HG02970 (cell line): ENCODE measurements around the gene ATP13A1.
"Not testable (repeated sequence)": the region's sequence is repeated elsewhere in the genome, so short reads cannot be mapped to it uniquely, and the experiment has no call there.

Experiments
- ATAC-seq: cut with Tn5 transposase; IDR thresholded peaks from one replicate; pipeline ENCODE4 v1.9.1; 2021; ENCODE audit warnings: mild to moderate bottlenecking, moderate library complexity, moderate number of reproducible peaks; ENCODE audit not compliant: unreplicated experiment, low FRiP score

The ATP13A1 gene

GRCh38 chr19:19665420-19665948, 2.0 kb upstream of the ATP13A1 start:
- ATAC-seq, result not testable (repeated sequence)

- ATAC-seq, result no peak
Observed at GRCh38 chr19:19662871-19663255, 613 bp downstream of the ATP13A1 start.

- ATAC-seq, result no peak
Observed at GRCh38 chr19:19662344-19662743, 1.1 kb downstream of the ATP13A1 start.

GRCh38 chr19:19661675-19662251, 1.7 kb downstream of the ATP13A1 start:
- no peak for ATAC-seq

GRCh38 chr19:19661141-19661674, 2.3 kb downstream of the ATP13A1 start:
- ATAC-seq, result no peak

- no peak for ATAC-seq
Observed at GRCh38 chr19:19659646-19660245, 3.7 kb downstream of the ATP13A1 start.

- ATAC-seq, result no peak
Observed at GRCh38 chr19:19657397-19657783, 6.1 kb downstream of the ATP13A1 start.

GRCh38 chr19:19656451-19657396, 6.8 kb downstream of the ATP13A1 start:
- no peak for ATAC-seq

GRCh38 chr19:19655641-19656343, 7.7 kb downstream of the ATP13A1 start:
- no peak for ATAC-seq

- ATAC-seq, result no peak
Observed at GRCh38 chr19:19655051-19655594, 8.4 kb downstream of the ATP13A1 start.

GRCh38 chr19:19654441-19654840, 9.0 kb downstream of the ATP13A1 start:
- ATAC-seq, result no peak

- no peak for ATAC-seq
Observed at GRCh38 chr19:19653597-19654147, 9.8 kb downstream of the ATP13A1 start.

GRCh38 chr19:19652482-19653295, 10.8 kb downstream of the ATP13A1 start:
- no peak for ATAC-seq

- no peak for ATAC-seq
Observed at GRCh38 chr19:19651076-19651475, 12.4 kb downstream of the ATP13A1 start.

GRCh38 chr19:19650331-19650730, 13.1 kb downstream of the ATP13A1 start:
- no peak for ATAC-seq

- no peak for ATAC-seq
Observed at GRCh38 chr19:19649580-19649995, 13.9 kb downstream of the ATP13A1 start.

GRCh38 chr19:19649155-19649554, 14.3 kb downstream of the ATP13A1 start:
- no peak for ATAC-seq

- no peak for ATAC-seq
Observed at GRCh38 chr19:19647037-19647835, 16.2 kb downstream of the ATP13A1 start.
